Prostate gland (tissue), 2 donors: ENCODE data around the gene MCF2L2.

Source experiments
- POLR2A ChIP-seq: fragments of 450-650 bp; IDR thresholded peaks from one replicate; pipeline ENCODE4 v1.6.1; 2016; ENCODE audit warnings: antibody characterized with exemption, mild to moderate bottlenecking
- TF ChIP-seq, protein P1 (sequence below), 4 experiments: fragments of 200-600 bp in 2 of 4; fragments of 450-650 bp in 2 of 4; sonication (generic) in 2 of 4; IDR thresholded peaks; 1 replicate in 3 of 4; 2 replicates in 1 of 4; pipeline ENCODE4 v1.5.1; 2016 to 2019; ENCODE audit warnings: antibody characterized with exemption in 4 of 4, mild to moderate bottlenecking in 2 of 4, moderate library complexity in 2 of 4

DNA sequence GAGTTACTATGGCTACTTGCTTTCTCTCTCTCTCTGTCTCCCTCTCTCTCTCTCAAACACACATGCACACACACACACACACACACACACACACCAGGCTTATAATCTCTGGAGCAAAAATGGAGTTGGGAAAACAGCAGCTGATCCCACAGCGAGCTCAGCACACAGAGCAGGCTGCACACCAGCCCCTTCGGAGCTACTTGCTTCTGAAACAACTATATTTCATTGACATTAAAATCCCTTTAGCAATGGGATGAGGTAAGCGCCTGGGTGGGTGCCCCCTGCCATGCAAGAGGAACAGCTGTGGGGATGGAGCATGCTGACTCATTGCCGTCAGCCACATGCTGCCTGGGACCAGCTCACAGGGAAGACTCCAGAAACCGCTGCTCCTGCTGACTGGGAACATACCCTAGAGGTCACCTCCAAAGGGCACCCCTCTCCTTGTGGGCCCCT lies 129.7 kb downstream of the MCF2L2 start:
- TF ChIP-seq, protein P1, sequence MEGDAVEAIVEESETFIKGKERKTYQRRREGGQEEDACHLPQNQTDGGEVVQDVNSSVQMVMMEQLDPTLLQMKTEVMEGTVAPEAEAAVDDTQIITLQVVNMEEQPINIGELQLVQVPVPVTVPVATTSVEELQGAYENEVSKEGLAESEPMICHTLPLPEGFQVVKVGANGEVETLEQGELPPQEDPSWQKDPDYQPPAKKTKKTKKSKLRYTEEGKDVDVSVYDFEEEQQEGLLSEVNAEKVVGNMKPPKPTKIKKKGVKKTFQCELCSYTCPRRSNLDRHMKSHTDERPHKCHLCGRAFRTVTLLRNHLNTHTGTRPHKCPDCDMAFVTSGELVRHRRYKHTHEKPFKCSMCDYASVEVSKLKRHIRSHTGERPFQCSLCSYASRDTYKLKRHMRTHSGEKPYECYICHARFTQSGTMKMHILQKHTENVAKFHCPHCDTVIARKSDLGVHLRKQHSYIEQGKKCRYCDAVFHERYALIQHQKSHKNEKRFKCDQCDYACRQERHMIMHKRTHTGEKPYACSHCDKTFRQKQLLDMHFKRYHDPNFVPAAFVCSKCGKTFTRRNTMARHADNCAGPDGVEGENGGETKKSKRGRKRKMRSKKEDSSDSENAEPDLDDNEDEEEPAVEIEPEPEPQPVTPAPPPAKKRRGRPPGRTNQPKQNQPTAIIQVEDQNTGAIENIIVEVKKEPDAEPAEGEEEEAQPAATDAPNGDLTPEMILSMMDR (IDR thresholded peaks at IDR 0.05) = no peak
- no peak for TF ChIP-seq POLR2A
